Liver (tissue), 9 donors: ENCODE results near the gene NELL1. TPM values are rescaled to one million over a fixed set of nuclear protein-coding genes. Genes with fewer than 3 reads are reported as not detected.

Experiments
- DNase-seq: peaks from one replicate; pipeline ENCODE4 v3.0.0-alpha.2; 2017; ENCODE audit warnings: low spot score
- H3K27ac ChIP-seq, 2 donors: one replicate each; pipeline ENCODE4 v1.7.0; 2013; ENCODE audit warnings: inconsistent platforms in 2 of 2, low read length in 2 of 2, control low read depth in 1 of 2, low read depth in 1 of 2, mild to moderate bottlenecking in 1 of 2
- H3K27me3 ChIP-seq, 4 donors: one replicate each; pipeline versions ENCODE4 v1.6.1 to v1.7.0; 2013; ENCODE audit warnings: low read length in 3 of 4, inconsistent platforms in 1 of 4, mild to moderate bottlenecking in 1 of 4, moderate library complexity in 1 of 4; ENCODE audit not compliant: control insufficient read depth in 4 of 4, insufficient read depth in 4 of 4
- H3K36me3 ChIP-seq, 4 donors: one replicate each; pipeline versions ENCODE4 v1.6.1 to v1.7.0; 2013; ENCODE audit warnings: low read length in 3 of 4, mild to moderate bottlenecking in 3 of 4, low read depth in 1 of 4, moderate library complexity in 1 of 4; ENCODE audit not compliant: control insufficient read depth in 4 of 4, insufficient read depth in 3 of 4
- H3K4me1 ChIP-seq, 4 donors: one replicate each; pipeline versions ENCODE4 v1.6.1 to v1.7.0; 2013; ENCODE audit warnings: low read length in 3 of 4, mild to moderate bottlenecking in 3 of 4, moderate library complexity in 1 of 4; ENCODE audit not compliant: control insufficient read depth in 4 of 4, insufficient read depth in 4 of 4
- H3K4me3 ChIP-seq, 3 donors: one replicate each; pipeline versions ENCODE4 v1.6.1 to v1.7.0; 2013; ENCODE audit warnings: low read length in 3 of 3, control low read depth in 1 of 3, low read depth in 1 of 3, mild to moderate bottlenecking in 1 of 3
- H3K9ac ChIP-seq, 2 donors: one replicate each; pipeline ENCODE4 v1.7.0; 2013; ENCODE audit warnings: low read length in 2 of 2, mild to moderate bottlenecking in 2 of 2, moderate library complexity in 2 of 2, control low read depth in 1 of 2, low read depth in 1 of 2
- H3K9me3 ChIP-seq, 4 donors: one replicate each; pipeline versions ENCODE4 v1.6.1 to v1.7.0; 2013; ENCODE audit warnings: low read length in 3 of 4; ENCODE audit not compliant: control insufficient read depth in 4 of 4
- ATF3 ChIP-seq: IDR thresholded peaks from 2 replicates; pipeline ENCODE4 v1.6.1; 2016; ENCODE audit warnings: antibody characterized with exemption
- CTCF ChIP-seq: fragments of 150-350 bp; IDR thresholded peaks from 2 replicates; pipeline ENCODE4 v1.5.1; 2017; ENCODE audit warnings: improper control_type of control experiment, low read depth, low read length; ENCODE audit not compliant: missing input control
- EGR1 ChIP-seq, 2 donors: IDR thresholded peaks; 2 replicates each; pipeline ENCODE4 v1.6.1; 2016 to 2018; ENCODE audit warnings: antibody characterized with exemption in 2 of 2, low read depth in 2 of 2
- FOXA1 ChIP-seq: IDR thresholded peaks from 2 replicates; pipeline ENCODE4 v1.6.1; 2016; ENCODE audit warnings: antibody characterized with exemption
- FOXA2 ChIP-seq: IDR thresholded peaks from 2 replicates; pipeline ENCODE4 v1.6.1; 2016; ENCODE audit warnings: antibody characterized with exemption
- GABPA ChIP-seq, 2 donors: IDR thresholded peaks in 1 of 2; conservative IDR thresholded peaks in 1 of 2; 2 replicates each; pipeline ENCODE4 v1.6.1; 2016; ENCODE audit warnings: antibody characterized with exemption in 2 of 2, mild to moderate bottlenecking in 1 of 2, moderate library complexity in 1 of 2
- HNF4A ChIP-seq, 2 donors: conservative IDR thresholded peaks; 2 replicates each; pipeline ENCODE4 v1.6.1; 2016; ENCODE audit warnings: antibody characterized with exemption in 2 of 2, mild to moderate bottlenecking in 2 of 2
- HNF4G ChIP-seq: IDR thresholded peaks from 2 replicates; pipeline ENCODE4 v1.6.1; 2016; ENCODE audit warnings: antibody characterized with exemption
- MAX ChIP-seq: IDR thresholded peaks from 2 replicates; pipeline ENCODE4 v1.6.1; 2016; ENCODE audit warnings: antibody characterized with exemption
- RAD21 ChIP-seq, 2 donors: IDR thresholded peaks; 2 replicates each; pipeline ENCODE4 v1.6.1; 2016; ENCODE audit warnings: antibody characterized with exemption in 2 of 2, mild to moderate bottlenecking in 2 of 2
- SP1 ChIP-seq: IDR thresholded peaks from 2 replicates; pipeline ENCODE4 v1.6.1; 2018; ENCODE audit warnings: antibody characterized with exemption, mild to moderate bottlenecking
- TAF1 ChIP-seq: conservative IDR thresholded peaks from 2 replicates; pipeline ENCODE4 v1.6.1; 2016; ENCODE audit warnings: antibody characterized with exemption, mild to moderate bottlenecking
- ZBTB33 ChIP-seq: IDR thresholded peaks from 2 replicates; pipeline ENCODE4 v1.6.1; 2016; ENCODE audit warnings: antibody characterized with exemption
- WGBS: extraction: QIAGEN DNeasy Blood & Tissue Kit; methylation state at CpG from one replicate; pipeline ENCODE4 v1.1.7; 2013; 5-methylcytosine and 5-hydroxymethylcytosine counted together
- polyA plus RNA-seq, 2 donors: library from polyadenylated mRNA; stranded (reverse) in 1 of 2; unstranded in 1 of 2; fragments of 200-250 nt in 1 of 2; fragments of >200 nt in 1 of 2; fragmentation: Nextera tagmentation in 1 of 2; extraction: Ambion mirVana in 1 of 2; gene quantifications; one replicate each; pipeline versions ENCODE4 v1.2.1 to v1.2.3, GENCODE V29; 2013 to 2015
- total RNA-seq, 2 donors: library from RNA; depleted of rRNA; stranded (reverse); fragments of >200 nt; gene quantifications; one replicate each; pipeline ENCODE4 v1.2.3, GENCODE V29; 2014
- TF ChIP-seq, protein P1 (sequence below): IDR thresholded peaks from 2 replicates; pipeline ENCODE4 v1.6.1; 2016; ENCODE audit warnings: antibody characterized with exemption, mild to moderate bottlenecking
- donor health status: healthy.
- donor health status: healthy.
- donor health status: healthy.
- donor health status: healthy.
- donor health status: healthy.

NELL1 gene
- total and polyA plus RNA-seq, 4 donors, result not detected

DNA sequence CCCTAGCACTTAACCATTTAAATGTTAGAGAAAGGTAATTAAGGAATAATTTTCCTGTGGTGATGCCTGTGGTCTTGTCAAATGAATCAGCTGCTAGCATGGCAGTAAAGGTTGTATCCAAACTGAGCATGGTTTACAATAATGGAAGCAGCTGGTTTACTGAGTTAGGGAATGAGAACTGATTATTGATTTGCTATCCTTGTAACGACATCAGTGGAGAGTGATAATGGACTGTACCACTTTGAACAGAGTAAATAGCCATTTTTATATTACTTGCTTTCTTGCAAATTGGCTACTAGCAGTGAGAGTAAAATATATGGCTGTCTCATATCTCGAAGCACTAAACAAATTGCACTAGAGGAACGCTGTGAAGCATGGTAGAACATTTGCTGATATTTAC, 934.5 kb downstream of the NELL1 start:
- TF ChIP-seq TAF1 (no peak), FOXA2 (no peak), GABPA (IDR thresholded peaks at IDR 0.05 in 1 of 2, conservative IDR thresholded peaks at IDR 0.05 in 1 of 2) (no peak), RAD21 (IDR thresholded peaks at IDR 0.05) (no peak), ZBTB33 (no peak), CTCF (no peak), ATF3 (no peak), HNF4A (conservative IDR thresholded peaks at IDR 0.05) (no peak)
- TF ChIP-seq, protein P1, sequence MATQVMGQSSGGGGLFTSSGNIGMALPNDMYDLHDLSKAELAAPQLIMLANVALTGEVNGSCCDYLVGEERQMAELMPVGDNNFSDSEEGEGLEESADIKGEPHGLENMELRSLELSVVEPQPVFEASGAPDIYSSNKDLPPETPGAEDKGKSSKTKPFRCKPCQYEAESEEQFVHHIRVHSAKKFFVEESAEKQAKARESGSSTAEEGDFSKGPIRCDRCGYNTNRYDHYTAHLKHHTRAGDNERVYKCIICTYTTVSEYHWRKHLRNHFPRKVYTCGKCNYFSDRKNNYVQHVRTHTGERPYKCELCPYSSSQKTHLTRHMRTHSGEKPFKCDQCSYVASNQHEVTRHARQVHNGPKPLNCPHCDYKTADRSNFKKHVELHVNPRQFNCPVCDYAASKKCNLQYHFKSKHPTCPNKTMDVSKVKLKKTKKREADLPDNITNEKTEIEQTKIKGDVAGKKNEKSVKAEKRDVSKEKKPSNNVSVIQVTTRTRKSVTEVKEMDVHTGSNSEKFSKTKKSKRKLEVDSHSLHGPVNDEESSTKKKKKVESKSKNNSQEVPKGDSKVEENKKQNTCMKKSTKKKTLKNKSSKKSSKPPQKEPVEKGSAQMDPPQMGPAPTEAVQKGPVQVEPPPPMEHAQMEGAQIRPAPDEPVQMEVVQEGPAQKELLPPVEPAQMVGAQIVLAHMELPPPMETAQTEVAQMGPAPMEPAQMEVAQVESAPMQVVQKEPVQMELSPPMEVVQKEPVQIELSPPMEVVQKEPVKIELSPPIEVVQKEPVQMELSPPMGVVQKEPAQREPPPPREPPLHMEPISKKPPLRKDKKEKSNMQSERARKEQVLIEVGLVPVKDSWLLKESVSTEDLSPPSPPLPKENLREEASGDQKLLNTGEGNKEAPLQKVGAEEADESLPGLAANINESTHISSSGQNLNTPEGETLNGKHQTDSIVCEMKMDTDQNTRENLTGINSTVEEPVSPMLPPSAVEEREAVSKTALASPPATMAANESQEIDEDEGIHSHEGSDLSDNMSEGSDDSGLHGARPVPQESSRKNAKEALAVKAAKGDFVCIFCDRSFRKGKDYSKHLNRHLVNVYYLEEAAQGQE, result no peak

DNA sequence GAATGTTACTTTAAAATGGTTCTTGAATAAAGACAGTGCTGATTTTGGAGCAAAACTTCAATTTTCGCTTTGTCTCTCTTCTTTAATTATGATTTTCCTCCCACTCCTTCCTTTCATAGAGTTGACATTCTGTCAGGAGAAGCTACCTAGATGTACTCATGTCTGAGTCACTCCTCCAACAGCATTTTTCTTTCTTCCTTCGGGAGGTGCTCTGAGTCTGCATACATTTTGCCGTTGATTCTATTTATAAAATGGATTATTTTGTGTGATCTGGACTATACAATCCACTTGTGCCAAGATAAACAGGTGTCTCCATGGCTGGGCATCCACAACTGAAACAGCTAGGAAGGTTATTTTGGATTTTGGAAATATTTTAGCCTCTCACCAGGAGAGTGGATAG, 935.2 kb downstream of the NELL1 start:
- H3K4me1 ChIP-seq, result no peaks in the 10 kb centered on the region
- H3K36me3 ChIP-seq, result no peaks in the 10 kb centered on the region
- no peak overlapping the region for H3K4me3 ChIP-seq
- DNase-seq, result no peak
- no peak overlapping the region for H3K27ac ChIP-seq
- H3K27me3 ChIP-seq, result no peaks in the 10 kb centered on the region
- TF ChIP-seq TAF1 (no peak), FOXA1 (no peak), EGR1 (IDR thresholded peaks at IDR 0.05; ENCODE audit: low read depth in 2 of 2) (no peak), MAX (no peak), SP1 (no peak), HNF4G (no peak), ZBTB33 (no peak)
- WGBS, result 74% methylated on average over 3 of the region's 3 CpGs
- no peak overlapping the region for H3K9ac ChIP-seq
- no peaks in the 10 kb centered on the region for H3K9me3 ChIP-seq

More for the DNA sequence above, 934.5 kb downstream of the NELL1 start:
- no peak overlapping the region for H3K4me3 ChIP-seq
- 49% methylated on average over 3 of the region's 3 CpGs for WGBS
- no peaks in the 10 kb centered on the region for H3K9me3 ChIP-seq
- H3K9ac ChIP-seq, result no peak overlapping the region
- H3K27me3 ChIP-seq, result no peaks in the 10 kb centered on the region
- H3K36me3 ChIP-seq, result no peaks in the 10 kb centered on the region
- no peaks in the 10 kb centered on the region for H3K4me1 ChIP-seq
- H3K27ac ChIP-seq, result no peak overlapping the region
- no peak for DNase-seq
